ENCODE measurements around the gene KIF27. TPM values are rescaled to one million over a fixed set of nuclear protein-coding genes. Genes with fewer than 3 reads are reported as not detected.

KIF27 gene
- total and polyA plus RNA-seq, 2 of the 4 experiments (the other 2 are of a cell fraction), result 0.60 to 1.6 TPM

GRCh38 chr9:83957248-83957513 lies 35.9 kb upstream of the KIF27 start:
- POLR2A ChIA-PET (ENCODE audit: unreplicated experiment), result no interaction called here
- Histone ChIP-seq H2BK20ac (ENCODE audit: low read depth, low read length) (no peak overlapping the region), H3K4me1 (ENCODE audit: control insufficient read depth, insufficient read depth, low read length) (peaks cover 6% of the 10 kb centered on the region), H4K20me1 (ENCODE audit: insufficient read depth, low read length) (no peaks in the 10 kb centered on the region), H2BK15ac (ENCODE audit: low read depth, low read length) (peak overlapping the region; percentile 74; the same call in 1 of the 3 replicates), H3K9me1 (ENCODE audit: insufficient read depth, low read length) (0 out of 2 replicates have a peak, but pooled peaks cover 3% of the 10 kb centered on the region), H3K4me3 (ENCODE audit: insufficient read depth, low read depth, low read length) (no peak overlapping the region), H4K91ac (ENCODE audit: insufficient read depth, low read depth, low read length) (peak overlapping the region; percentile 66; the same call in 1 of the 2 replicates), H3K27ac (ENCODE audit: insufficient read depth, low read length) (no peak overlapping the region), H3K56ac (ENCODE audit: extremely low read depth, insufficient read depth, low read length) (no peak overlapping the region), H2AK5ac (ENCODE audit: low read depth, low read length) (no peak overlapping the region; the same call in 1 of the 2 replicates), H4K5ac (ENCODE audit: low read depth, low read length) (no peak overlapping the region; the same call in 1 of the 2 replicates), H3K27me3 (ENCODE audit: control insufficient read depth, insufficient read depth, low read length) (no peaks in the 10 kb centered on the region), H2BK5ac (ENCODE audit: low read depth, low read length, poor library complexity, severe bottlenecking) (no peak overlapping the region), H2BK120ac (ENCODE audit: low read depth, low read length) (0 out of 2 replicates have a peak overlapping the region, but pooled peaks have one; percentile 78), H3K79me1 (ENCODE audit: low read depth in 1 of 2, low read length in 2 of 2) (peaks cover 0 to 15% of the 10 kb centered on the region in 2 experiments; a peak in 1 of 4 replicates), H3K36me3 (ENCODE audit: control insufficient read depth, insufficient read depth, low read length) (no peaks in the 10 kb centered on the region), H4K8ac (ENCODE audit: low read depth in 2 of 2, low read length in 2 of 2) (peak overlapping the region; percentile 99 to 100), H3K14ac (replicated peaks; ENCODE audit: low read depth, low read length) (no peak overlapping the region), H3K18ac (ENCODE audit: low read depth, low read length) (no peak overlapping the region), H3K23ac (ENCODE audit: low read depth, low read length) (no peak overlapping the region), H3K4me2 (ENCODE audit: low read depth, low read length) (no peak overlapping the region), H3K4ac (ENCODE audit: low read depth, low read length) (peak overlapping the region; percentile 97), H3K9me3 (ENCODE audit: control insufficient read depth, insufficient read depth, low read length) (0 out of 2 replicates have a peak, but pooled peaks cover 2% of the 10 kb centered on the region), H2AK9ac (replicated peaks; ENCODE audit: low read depth, low read length, poor library complexity) (no peak overlapping the region), H3K9ac (ENCODE audit: low read depth, low read length) (no peak overlapping the region), H2AFZ (replicated peaks; ENCODE audit: low read length, poor library complexity) (no peak overlapping the region)
- dilution Hi-C loops (cut with HindIII; ENCODE audit: low sequenced_read_pairs, unreplicated experiment), result no loop called here
- ATAC-seq (ENCODE audit: low read depth) (no peak), DNase-seq (no peak)
- BruUV-seq (replicated peaks), result no TSS peak
- TF ChIP-seq POLR2A (IDR thresholded peaks at IDR 0.05; ENCODE audit: low read depth, low read length), result no peak
- TF ChIP-seq MAZ (IDR thresholded peaks at IDR 0.05; ENCODE audit: borderline replicate concordance, low read depth, low read length), result no peak
- TF ChIP-seq USF2 (IDR thresholded peaks at IDR 0.05; ENCODE audit: low read depth, low read length), result no peak
- no peak for TF ChIP-seq BHLHE40 (IDR thresholded peaks at IDR 0.05; ENCODE audit: low read depth, low read length)
- no peak for TF ChIP-seq CHD1 (IDR thresholded peaks at IDR 0.05; ENCODE audit: low read depth, low read length)
- TF ChIP-seq FOS (IDR thresholded peaks at IDR 0.05; ENCODE audit: low read depth, low read length), result no peak
- no peak for TF ChIP-seq RAD21 (IDR thresholded peaks at IDR 0.05; ENCODE audit: low read length)
- no peak for TF ChIP-seq MXI1 (IDR thresholded peaks at IDR 0.05; ENCODE audit: borderline replicate concordance, low read depth, low read length)
- no peak for TF ChIP-seq SMC3 (IDR thresholded peaks at IDR 0.05; ENCODE audit: low read depth, low read length)
- TF ChIP-seq MAFK (IDR thresholded peaks at IDR 0.05; ENCODE audit: low read depth, low read length), result no peak
- no peak for TF ChIP-seq CTCF (conservative IDR thresholded peaks at IDR 0.05; ENCODE audit: low read depth, low read length)
- no peak for TF ChIP-seq RFX5 (IDR thresholded peaks at IDR 0.05; ENCODE audit: low read depth, low read length)
- no peak for TF ChIP-seq CEBPB (IDR thresholded peaks at IDR 0.05; ENCODE audit: low read depth, low read length)
- no peak for TF ChIP-seq NFE2L2 (IDR thresholded peaks at IDR 0.05; ENCODE audit: low read depth, low read length)
- in situ Hi-C loops (cut with MboI; ENCODE audit: low sequenced_read_pairs), result no loop called here
- no CpG with 5 or more reads among the region's 4 CpGs for WGBS, 2 experiments (ENCODE audit: extremely low coverage in 2 of 2, insufficient read length in 1 of 2)
- CTCF ChIA-PET, result no interaction called here
- intact Hi-C loops (cut with micrococcal nuclease), result loop anchor here (5.0 kb wide), 1 partner anchor 360 kb away; no protein-coding TSS in a partner anchor
